ENCODE data around the gene DNER.
"Not testable (repeated sequence)": the region's sequence is repeated elsewhere in the genome, so short reads cannot be mapped to it uniquely, and the experiment has no call there.

Gene DNER

GRCh38 chr2:229714080-229714735, at the start of gene DNER:
TSS of gene DNER (minus strand) at chr2:229714555. CDS start at chr2:229714423, 132 bp downstream.
- peak; percentile 70 for DNase-seq (ENCODE audit: insufficient read length, low spot score)
- TF ChIP-seq POLR2A (IDR thresholded peaks at IDR 0.05; ENCODE audit: low read depth, low read length): peak; percentile 39; the same call in 1 of the 2 replicates
- FAIRE-seq: no peak

- TF ChIP-seq POLR2A (IDR thresholded peaks at IDR 0.05; ENCODE audit: low read depth, low read length): no peak
- FAIRE-seq: no peak
- no peak for DNase-seq (ENCODE audit: insufficient read length, low spot score)
Observed at GRCh38 chr2:229761663-229762062, 47.3 kb upstream of the DNER start.

GRCh38 chr2:229757462-229757861, 43.1 kb upstream of the DNER start:
- FAIRE-seq; DNase-seq (ENCODE audit: insufficient read length, low spot score): not testable (repeated sequence)

- no peak for FAIRE-seq
- no peak for DNase-seq (ENCODE audit: insufficient read length, low spot score)
- TF ChIP-seq POLR2A (IDR thresholded peaks at IDR 0.05; ENCODE audit: low read depth, low read length): no peak
Observed at GRCh38 chr2:229752970-229753729, 38.8 kb upstream of the DNER start.

- DNase-seq (ENCODE audit: insufficient read length, low spot score): no peak
- no peak for TF ChIP-seq POLR2A (IDR thresholded peaks at IDR 0.05; ENCODE audit: low read depth, low read length)
- FAIRE-seq: no peak
Observed at GRCh38 chr2:229749779-229750178, 35.4 kb upstream of the DNER start.

- FAIRE-seq (no peak), DNase-seq (ENCODE audit: insufficient read length, low spot score) (no peak)
- no peak for TF ChIP-seq POLR2A (IDR thresholded peaks at IDR 0.05; ENCODE audit: low read depth, low read length)
Observed at GRCh38 chr2:229748950-229749349, 34.6 kb upstream of the DNER start.

- not testable (repeated sequence) for FAIRE-seq; DNase-seq (ENCODE audit: insufficient read length, low spot score)
Observed at GRCh38 chr2:229742691-229743090, 28.3 kb upstream of the DNER start.

GRCh38 chr2:229740279-229740678, 25.9 kb upstream of the DNER start:
- FAIRE-seq (peak; percentile 53), DNase-seq (ENCODE audit: insufficient read length, low spot score) (no peak)
- no peak for TF ChIP-seq POLR2A (IDR thresholded peaks at IDR 0.05; ENCODE audit: low read depth, low read length)

GRCh38 chr2:229738024-229738625, 23.8 kb upstream of the DNER start:
- TF ChIP-seq POLR2A (IDR thresholded peaks at IDR 0.05; ENCODE audit: low read depth, low read length): no peak
- no peak for FAIRE-seq
- DNase-seq (ENCODE audit: insufficient read length, low spot score): no peak

- TF ChIP-seq POLR2A (IDR thresholded peaks at IDR 0.05; ENCODE audit: low read depth, low read length): no peak
- no peak for DNase-seq (ENCODE audit: insufficient read length, low spot score)
- no peak for FAIRE-seq
Observed at GRCh38 chr2:229734410-229734809, 20.1 kb upstream of the DNER start.

GRCh38 chr2:229733611-229734245, 19.4 kb upstream of the DNER start:
- FAIRE-seq (no peak), DNase-seq (ENCODE audit: insufficient read length, low spot score) (no peak)
- no peak for TF ChIP-seq POLR2A (IDR thresholded peaks at IDR 0.05; ENCODE audit: low read depth, low read length)

- no peak for TF ChIP-seq POLR2A (IDR thresholded peaks at IDR 0.05; ENCODE audit: low read depth, low read length)
- no peak for DNase-seq (ENCODE audit: insufficient read length, low spot score)
- no peak for FAIRE-seq
Observed at GRCh38 chr2:229732897-229733296, 18.5 kb upstream of the DNER start.

GRCh38 chr2:229731916-229732315, 17.6 kb upstream of the DNER start:
- FAIRE-seq (no peak), DNase-seq (ENCODE audit: insufficient read length, low spot score) (no peak)

GRCh38 chr2:229731363-229731762, 17.0 kb upstream of the DNER start:
- TF ChIP-seq POLR2A (IDR thresholded peaks at IDR 0.05; ENCODE audit: low read depth, low read length): no peak
- no peak for FAIRE-seq
- DNase-seq (ENCODE audit: insufficient read length, low spot score): no peak

More at GRCh38 chr2:229731916-229732315, 17.6 kb upstream of the DNER start:
- TF ChIP-seq POLR2A (IDR thresholded peaks at IDR 0.05; ENCODE audit: low read depth, low read length): no peak

Measured in H54 (cell line).